ENCODE measurements around the gene CAD.

Gene CAD

DNA sequence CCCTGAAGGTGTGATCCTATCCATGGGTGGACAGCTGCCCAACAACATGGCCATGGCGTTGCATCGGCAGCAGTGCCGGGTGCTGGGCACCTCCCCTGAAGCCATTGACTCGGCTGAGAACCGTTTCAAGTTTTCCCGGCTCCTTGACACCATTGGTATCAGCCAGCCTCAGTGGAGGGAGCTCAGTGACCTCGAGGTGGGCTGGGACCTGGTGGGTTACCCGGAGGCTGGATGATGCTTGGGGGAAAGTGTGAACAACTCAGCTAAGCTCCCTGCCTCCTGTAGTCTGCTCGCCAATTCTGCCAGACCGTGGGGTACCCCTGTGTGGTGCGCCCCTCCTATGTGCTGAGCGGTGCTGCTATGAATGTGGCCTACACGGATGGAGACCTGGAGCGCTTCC is 16.2 kb downstream of the CAD start:
- TF ChIP-seq, protein P1, sequence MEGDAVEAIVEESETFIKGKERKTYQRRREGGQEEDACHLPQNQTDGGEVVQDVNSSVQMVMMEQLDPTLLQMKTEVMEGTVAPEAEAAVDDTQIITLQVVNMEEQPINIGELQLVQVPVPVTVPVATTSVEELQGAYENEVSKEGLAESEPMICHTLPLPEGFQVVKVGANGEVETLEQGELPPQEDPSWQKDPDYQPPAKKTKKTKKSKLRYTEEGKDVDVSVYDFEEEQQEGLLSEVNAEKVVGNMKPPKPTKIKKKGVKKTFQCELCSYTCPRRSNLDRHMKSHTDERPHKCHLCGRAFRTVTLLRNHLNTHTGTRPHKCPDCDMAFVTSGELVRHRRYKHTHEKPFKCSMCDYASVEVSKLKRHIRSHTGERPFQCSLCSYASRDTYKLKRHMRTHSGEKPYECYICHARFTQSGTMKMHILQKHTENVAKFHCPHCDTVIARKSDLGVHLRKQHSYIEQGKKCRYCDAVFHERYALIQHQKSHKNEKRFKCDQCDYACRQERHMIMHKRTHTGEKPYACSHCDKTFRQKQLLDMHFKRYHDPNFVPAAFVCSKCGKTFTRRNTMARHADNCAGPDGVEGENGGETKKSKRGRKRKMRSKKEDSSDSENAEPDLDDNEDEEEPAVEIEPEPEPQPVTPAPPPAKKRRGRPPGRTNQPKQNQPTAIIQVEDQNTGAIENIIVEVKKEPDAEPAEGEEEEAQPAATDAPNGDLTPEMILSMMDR (IDR thresholded peaks at IDR 0.05; ENCODE audit: low read depth, low read length): no peak

DNA sequence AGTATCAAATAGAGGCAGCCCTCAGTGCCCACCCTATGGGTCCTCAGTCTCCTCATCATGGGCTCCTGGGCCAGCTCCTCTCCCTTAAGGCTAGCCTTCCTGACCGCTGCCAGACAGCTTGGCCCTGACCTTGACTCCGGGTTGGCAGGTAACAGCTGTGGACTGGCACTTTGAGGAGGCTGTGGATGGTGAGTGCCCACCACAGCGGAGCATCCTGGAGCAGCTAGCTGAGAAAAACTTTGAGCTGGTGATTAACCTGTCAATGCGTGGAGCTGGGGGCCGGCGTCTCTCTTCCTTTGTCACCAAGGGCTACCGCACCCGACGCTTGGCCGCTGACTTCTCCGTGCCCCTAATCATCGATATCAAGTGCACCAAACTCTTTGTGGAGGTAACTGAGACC is 19.0 kb downstream of the CAD start:
- TF ChIP-seq, protein P1 (IDR thresholded peaks at IDR 0.05; ENCODE audit: low read depth, low read length): no peak
- no peak for DNase-seq (ENCODE audit: extremely low read depth, low read depth)

More for the DNA sequence above, 16.2 kb downstream of the CAD start:
- DNase-seq (ENCODE audit: extremely low read depth, low read depth): no peak

DNA sequence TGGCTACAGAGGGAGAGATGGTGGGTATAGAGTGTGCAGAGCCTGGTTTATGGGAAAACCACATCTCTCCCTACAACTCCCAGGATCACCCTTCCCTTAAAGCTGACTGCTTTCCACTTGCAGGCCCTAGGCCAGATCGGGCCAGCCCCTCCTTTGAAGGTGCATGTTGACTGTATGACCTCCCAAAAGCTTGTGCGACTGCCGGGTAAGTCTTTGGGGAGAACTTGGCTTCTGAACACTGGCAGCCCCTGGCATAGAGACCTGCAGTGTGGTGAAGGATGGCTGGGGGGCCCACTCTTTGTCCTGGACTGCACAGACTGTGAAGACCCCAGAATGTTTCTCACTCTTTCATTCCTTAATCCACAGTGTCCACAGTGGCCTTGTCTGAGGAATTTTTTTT is 19.5 kb downstream of the CAD start:
- DNase-seq (ENCODE audit: extremely low read depth, low read depth): no peak

DNA sequence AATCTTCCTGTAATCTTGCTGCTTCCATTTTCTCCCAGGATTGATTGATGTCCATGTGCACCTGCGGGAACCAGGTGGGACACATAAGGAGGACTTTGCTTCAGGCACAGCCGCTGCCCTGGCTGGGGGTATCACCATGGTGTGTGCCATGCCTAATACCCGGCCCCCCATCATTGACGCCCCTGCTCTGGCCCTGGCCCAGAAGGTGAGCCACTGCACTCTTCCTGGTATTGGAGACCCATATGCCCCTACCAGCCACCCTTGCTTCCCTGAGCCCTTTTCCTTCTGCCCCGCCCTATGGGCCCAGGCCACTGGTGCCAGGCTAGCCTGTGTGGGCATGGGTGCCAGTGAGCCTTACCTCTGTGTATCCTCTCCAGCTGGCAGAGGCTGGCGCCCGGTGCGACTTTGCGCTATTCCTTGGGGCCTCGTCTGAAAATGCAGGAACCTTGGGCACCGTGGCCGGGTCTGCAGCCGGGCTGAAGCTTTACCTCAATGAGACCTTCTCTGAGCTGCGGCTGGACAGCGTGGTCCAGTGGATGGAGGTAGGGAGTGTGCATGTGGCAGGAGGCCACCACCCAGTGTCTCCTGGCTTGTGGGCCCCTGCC is 20.3 kb downstream of the CAD start:
- no peak for DNase-seq (ENCODE audit: extremely low read depth, low read depth)
- TF ChIP-seq, protein P1 (IDR thresholded peaks at IDR 0.05; ENCODE audit: low read depth, low read length): no peak

More for the DNA sequence above, 19.5 kb downstream of the CAD start:
- TF ChIP-seq, protein P1 (IDR thresholded peaks at IDR 0.05; ENCODE audit: low read depth, low read length): no peak

DNA sequence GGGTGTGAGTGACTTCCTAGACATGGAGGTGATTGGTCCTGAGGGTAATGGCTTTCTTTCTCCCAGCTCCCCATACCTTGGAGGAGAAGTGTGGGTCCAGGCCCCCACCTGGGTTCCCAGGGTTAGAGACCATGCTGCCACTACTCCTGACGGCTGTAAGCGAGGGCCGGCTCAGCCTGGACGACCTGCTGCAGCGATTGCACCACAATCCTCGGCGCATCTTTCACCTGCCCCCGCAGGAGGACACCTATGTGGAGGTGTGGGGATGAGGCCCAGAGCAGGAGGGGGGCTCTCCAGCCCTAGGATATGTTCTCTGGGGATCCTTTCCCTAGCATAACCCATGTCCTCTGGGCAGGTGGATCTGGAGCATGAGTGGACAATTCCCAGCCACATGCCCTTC is 21.8 kb downstream of the CAD start:
- TF ChIP-seq, protein P1 (IDR thresholded peaks at IDR 0.05; ENCODE audit: low read depth, low read length): no peak
- no peak for DNase-seq (ENCODE audit: extremely low read depth, low read depth)

GRCh38 chr2:27240406-27240805 is 23.2 kb downstream of the CAD start:
- no peak for DNase-seq (ENCODE audit: extremely low read depth, low read depth)
- TF ChIP-seq, protein P1 (IDR thresholded peaks at IDR 0.05; ENCODE audit: low read depth, low read length): no peak

- DNase-seq (ENCODE audit: extremely low read depth, low read depth): no peak
- TF ChIP-seq, protein P1 (IDR thresholded peaks at IDR 0.05; ENCODE audit: low read depth, low read length): no peak
Observed at GRCh38 chr2:27241761-27242613, 24.8 kb downstream of the CAD start.

All from AG09319 (cell line).